ENCODE measurements around the gene EPRS1. TPM values are rescaled to one million over a fixed set of nuclear protein-coding genes. Genes with fewer than 3 reads are reported as not detected.

EPRS1 gene
- total and polyA plus RNA-seq, 2 of the 13 experiments (the other 11 are each of a cell fraction or from before 2014, with no cell fraction given) = 86.1 to 124 TPM

DNA sequence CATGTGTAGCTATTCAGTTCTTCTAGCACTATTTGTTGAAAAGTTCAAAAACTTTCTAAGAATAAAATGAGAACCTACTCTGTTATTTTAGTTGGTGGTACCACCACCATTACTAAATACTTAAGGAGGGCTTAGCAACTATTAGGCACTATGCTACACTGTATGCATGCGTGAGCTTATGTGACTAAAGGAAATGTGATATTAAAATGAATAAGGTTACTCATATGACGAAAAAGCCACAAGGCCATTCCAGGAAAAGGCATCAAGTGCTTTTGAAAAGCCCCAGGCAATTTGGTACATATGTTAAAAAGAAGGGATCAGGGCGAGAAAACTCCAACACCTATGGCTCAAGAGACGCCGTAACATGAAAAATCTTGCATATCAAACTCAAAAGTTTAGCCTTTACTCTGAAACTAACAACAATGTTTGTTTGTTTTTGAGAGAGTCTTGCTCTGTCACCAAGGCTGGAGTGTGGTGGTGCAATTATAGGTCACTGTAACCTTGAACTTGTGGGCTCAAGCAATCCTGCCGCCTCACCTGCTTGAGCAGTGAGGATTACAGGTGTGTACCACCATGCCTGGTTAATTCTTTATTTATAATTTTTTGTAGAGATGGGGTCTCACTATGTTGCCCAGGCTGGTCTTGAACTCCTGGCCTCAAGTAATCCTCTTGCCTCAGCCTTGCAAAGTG is 42.5 kb downstream of the EPRS1 start:
- no TSS peak for BruUV-seq (replicated peaks)
- POLR2A ChIA-PET = no interaction called here
- DNase-seq (ENCODE audit: low spot score) (no peak), ATAC-seq (no peak), FAIRE-seq (no peak)
- CTCF ChIA-PET (ENCODE audit: low intra/inter-chr PET ratio, low total read pairs) = no interaction called here
- H4K20me1 ChIP-seq (ENCODE audit: insufficient read depth, low read length) = no peaks in the 10 kb centered on the region
- no peak overlapping the region for H3K9ac ChIP-seq (ENCODE audit: insufficient read depth, low read depth, low read length)
- H3K27me3 ChIP-seq (ENCODE audit: control insufficient read depth in 1 of 2, insufficient read depth in 2 of 2, low read length in 2 of 2) = no peaks in the 10 kb centered on the region
- peaks cover 10 to 65% of the 10 kb centered on the region in 2 experiments for H3K36me3 ChIP-seq (replicated peaks in 1 of 2; ENCODE audit: control insufficient read depth in 1 of 2, insufficient read depth in 2 of 2, low read length in 2 of 2)
- no peak for TF ChIP-seq ZNF616 (CRISPR knock-in tag; IDR thresholded peaks at IDR 0.05; ENCODE audit: low read depth)
- 0 out of 2 replicates have a peak, but pooled peaks have one; percentile 27 for TF ChIP-seq ZNF121 (CRISPR knock-in tag; IDR thresholded peaks at IDR 0.05)
- TF ChIP-seq, protein P1, sequence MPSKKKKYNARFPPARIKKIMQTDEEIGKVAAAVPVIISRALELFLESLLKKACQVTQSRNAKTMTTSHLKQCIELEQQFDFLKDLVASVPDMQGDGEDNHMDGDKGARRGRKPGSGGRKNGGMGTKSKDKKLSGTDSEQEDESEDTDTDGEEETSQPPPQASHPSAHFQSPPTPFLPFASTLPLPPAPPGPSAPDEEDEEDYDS (CRISPR knock-in tag; IDR thresholded peaks at IDR 0.05) = no peak
- no peaks in the 10 kb centered on the region for H3K79me2 ChIP-seq (ENCODE audit: insufficient read depth, low read length)
- H3K27ac ChIP-seq (ENCODE audit: extremely low read length, insufficient read depth, low read length) = no peak overlapping the region
- H3K4me3 ChIP-seq (replicated peaks in 1 of 3; ENCODE audit: insufficient read depth in 1 of 3, low read depth in 2 of 3, low read length in 3 of 3) = no peak overlapping the region
- in situ Hi-C loops (cut with HindIII; ENCODE audit: extremely low pct_ligation_motif_present, low pct_unique_long_range_greater_than_20kb) (no loop called here), intact Hi-C loops (cut with micrococcal nuclease; ENCODE audit: unreplicated experiment) (no loop called here)
- H2AFZ ChIP-seq (ENCODE audit: low read length) = no peak overlapping the region
- H3K4me2 ChIP-seq (ENCODE audit: low read depth, low read length) = no peak overlapping the region
- H3K9me3 ChIP-seq (ENCODE audit: low read length) = no peaks in the 10 kb centered on the region
- 94% methylated on average over 6 of the region's 6 CpGs for WGBS (ENCODE audit: low lambda C conversion rate)
- no peaks in the 10 kb centered on the region for H3K4me1 ChIP-seq (ENCODE audit: insufficient read depth, low read length)

DNA sequence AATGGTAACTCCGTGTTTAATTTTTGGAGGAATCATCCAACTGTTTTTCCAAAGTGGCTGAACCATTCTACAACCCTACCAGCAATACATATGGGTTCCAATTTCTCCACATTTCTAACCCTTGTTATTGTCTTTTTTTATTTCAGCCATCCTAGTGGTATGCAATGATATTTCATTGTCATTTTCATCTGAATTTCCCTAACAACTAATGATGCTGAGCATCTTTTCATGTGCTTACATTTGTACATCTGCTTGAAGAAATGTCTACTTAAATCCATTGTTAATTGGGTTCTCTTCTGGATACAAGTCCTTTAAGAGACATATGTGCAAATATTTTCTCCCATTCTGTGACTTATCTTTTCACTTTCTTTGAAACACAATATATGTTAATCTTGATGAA is 43.3 kb downstream of the EPRS1 start:
- BruUV-seq (replicated peaks) = no TSS peak
- DNase-seq (ENCODE audit: low spot score) (no peak), ATAC-seq (no peak), FAIRE-seq (no peak)
- ChIA-PET CTCF (ENCODE audit: low intra/inter-chr PET ratio, low total read pairs) (no interaction called here), POLR2A (no interaction called here)
- 100% methylated on average over 1 of the region's 1 CpG for WGBS (ENCODE audit: low lambda C conversion rate)
- Histone ChIP-seq H3K27me3 (ENCODE audit: control insufficient read depth in 1 of 2, insufficient read depth in 2 of 2, low read length in 2 of 2) (no peaks in the 10 kb centered on the region), H3K27ac (ENCODE audit: extremely low read length, insufficient read depth, low read length) (no peak overlapping the region), H3K4me2 (ENCODE audit: low read depth, low read length) (no peak overlapping the region), H2AFZ (ENCODE audit: low read length) (no peak overlapping the region), H3K36me3 (replicated peaks in 1 of 2; ENCODE audit: control insufficient read depth in 1 of 2, insufficient read depth in 2 of 2, low read length in 2 of 2) (peaks cover 10 to 69% of the 10 kb centered on the region in 2 experiments), H4K20me1 (ENCODE audit: insufficient read depth, low read length) (no peaks in the 10 kb centered on the region), H3K9ac (ENCODE audit: insufficient read depth, low read depth, low read length) (no peak overlapping the region), H3K79me2 (ENCODE audit: insufficient read depth, low read length) (no peaks in the 10 kb centered on the region), H3K9me3 (ENCODE audit: low read length) (no peaks in the 10 kb centered on the region), H3K4me3 (replicated peaks in 1 of 3; ENCODE audit: insufficient read depth in 1 of 3, low read depth in 2 of 3, low read length in 3 of 3) (no peak overlapping the region), H3K4me1 (ENCODE audit: insufficient read depth, low read length) (no peaks in the 10 kb centered on the region)
- in situ Hi-C loops (cut with HindIII; ENCODE audit: extremely low pct_ligation_motif_present, low pct_unique_long_range_greater_than_20kb) = no loop called here
- no peak for TF ChIP-seq NFRKB (IDR thresholded peaks at IDR 0.05)
- no peak for TF ChIP-seq BRF2 (CRISPR knock-in tag; IDR thresholded peaks at IDR 0.05)
- no peak for TF ChIP-seq ELF4 (CRISPR knock-in tag; IDR thresholded peaks at IDR 0.05; ENCODE audit: borderline replicate concordance)
- TF ChIP-seq RFX5 (IDR thresholded peaks at IDR 0.05; ENCODE audit: low read depth, low read length) = peak; percentile 22; the same call in 1 of the 2 replicates
- intact Hi-C loops (cut with micrococcal nuclease; ENCODE audit: unreplicated experiment) = no loop called here
